Upper lobe of right lung (tissue), 1 donor: Measurements from ENCODE around the gene TBC1D22A. TPM values are rescaled to one million over a fixed set of nuclear protein-coding genes. Genes with fewer than 3 reads are reported as not detected.

ENCODE experiments used
- ATAC-seq: fragments of 200-7000 bp; cut with Tn5 transposase; one replicate; pipeline ENCODE4 v1.9.1; 2020; ENCODE audit warnings: mild to moderate bottlenecking, moderate library complexity
- DNase-seq: peaks from one replicate; pipeline ENCODE4 v3.0.0-alpha.2; 2020
- H3K27ac ChIP-seq: fragments of 200-600 bp; one replicate; pipeline ENCODE4 v1.8.0; 2022
- H3K27me3 ChIP-seq: fragments of 200-600 bp; one replicate; pipeline ENCODE4 v1.8.0; 2022; ENCODE audit warnings: mild to moderate bottlenecking
- H3K36me3 ChIP-seq: fragments of 200-600 bp; one replicate; pipeline ENCODE4 v1.8.0; 2022
- H3K4me1 ChIP-seq: fragments of 200-600 bp; one replicate; pipeline ENCODE4 v1.8.0; 2022
- H3K4me3 ChIP-seq: fragments of 200-600 bp; one replicate; pipeline ENCODE4 v1.8.0; 2022; ENCODE audit warnings: mild to moderate bottlenecking
- H3K9me3 ChIP-seq: fragments of 200-600 bp; one replicate; pipeline ENCODE4 v1.8.0; 2022
- CTCF ChIP-seq: fragments of 200-600 bp; IDR thresholded peaks from one replicate; pipeline ENCODE4 v1.8.0; 2022; ENCODE audit warnings: antibody characterized with exemption
- intact Hi-C: fragments of 100-400 bp; cut with DNase I; formaldehyde crosslinking; loops from one replicate; pipeline ENCODE4 v1.11.0; 2022
- total RNA-seq: library from RNA; stranded (reverse); fragmentation: NEBNext Ultra II Directional; extraction: Animal tissue kit (Norgen Biotek cat#: 25700); gene quantifications from one replicate; pipeline ENCODE4 v1.2.1, GENCODE V29; 2021
- donor health status: DM: no; HTN: yes; CAD: no; lungs with severe emphysema.

Gene TBC1D22A
- total RNA-seq, 1 donor from 2014 or later: 31.3 TPM

GRCh38 chr22:46869831-46870441 is 107.5 kb downstream of the TBC1D22A start:
- no peak for ATAC-seq
- Histone ChIP-seq H3K4me3 (no peak overlapping the region), H3K27ac (no peak overlapping the region), H3K36me3 (no peaks in the 10 kb centered on the region), H3K4me1 (no peaks in the 10 kb centered on the region), H3K9me3 (peaks cover 9% of the 10 kb centered on the region), H3K27me3 (no peaks in the 10 kb centered on the region)
- no peak for TF ChIP-seq CTCF
- intact Hi-C loops: no loop called here
- no peak for DNase-seq

- TF ChIP-seq CTCF: no peak
- DNase-seq (no peak), ATAC-seq (no peak)
- peaks cover 9% of the 10 kb centered on the region for H3K9me3 ChIP-seq
- H3K27me3 ChIP-seq: no peaks in the 10 kb centered on the region
- no peaks in the 10 kb centered on the region for H3K36me3 ChIP-seq
- intact Hi-C loops: no loop called here
- no peak overlapping the region for H3K27ac ChIP-seq
- H3K4me3 ChIP-seq: no peak overlapping the region
- H3K4me1 ChIP-seq: no peaks in the 10 kb centered on the region
These were observed 109.4 kb downstream of the TBC1D22A start for GRCh38 chr22:46871826-46872225.

GRCh38 chr22:46875089-46875488 is 112.6 kb downstream of the TBC1D22A start:
- intact Hi-C loops: no loop called here
- DNase-seq (no peak), ATAC-seq (no peak)
- no peak overlapping the region for H3K27ac ChIP-seq
- peaks cover 4% of the 10 kb centered on the region for H3K4me1 ChIP-seq
- no peak for TF ChIP-seq CTCF
- no peak overlapping the region for H3K4me3 ChIP-seq
- H3K9me3 ChIP-seq: peaks cover 9% of the 10 kb centered on the region
- H3K27me3 ChIP-seq: no peaks in the 10 kb centered on the region
- no peaks in the 10 kb centered on the region for H3K36me3 ChIP-seq

- DNase-seq: no peak
- H3K9me3 ChIP-seq: peaks cover 9% of the 10 kb centered on the region
- no peaks in the 10 kb centered on the region for H3K27me3 ChIP-seq
- no peak for ATAC-seq
- no peaks in the 10 kb centered on the region for H3K36me3 ChIP-seq
- intact Hi-C loops: no loop called here
- peaks cover 4% of the 10 kb centered on the region for H3K4me1 ChIP-seq
- no peak overlapping the region for H3K4me3 ChIP-seq
- H3K27ac ChIP-seq: no peak overlapping the region
- no peak for TF ChIP-seq CTCF
These were observed 114.0 kb downstream of the TBC1D22A start for GRCh38 chr22:46876357-46876934.

GRCh38 chr22:46878191-46878948 is 115.9 kb downstream of the TBC1D22A start:
- DNase-seq (no peak), ATAC-seq (no peak)
- Histone ChIP-seq H3K27ac (no peak overlapping the region), H3K9me3 (no peaks in the 10 kb centered on the region), H3K4me3 (no peak overlapping the region), H3K4me1 (peaks cover 4% of the 10 kb centered on the region), H3K27me3 (no peaks in the 10 kb centered on the region), H3K36me3 (no peaks in the 10 kb centered on the region)
- intact Hi-C loops: no loop called here
- TF ChIP-seq CTCF: no peak
